Measurements from ENCODE around the gene RPP25L.

DNA sequence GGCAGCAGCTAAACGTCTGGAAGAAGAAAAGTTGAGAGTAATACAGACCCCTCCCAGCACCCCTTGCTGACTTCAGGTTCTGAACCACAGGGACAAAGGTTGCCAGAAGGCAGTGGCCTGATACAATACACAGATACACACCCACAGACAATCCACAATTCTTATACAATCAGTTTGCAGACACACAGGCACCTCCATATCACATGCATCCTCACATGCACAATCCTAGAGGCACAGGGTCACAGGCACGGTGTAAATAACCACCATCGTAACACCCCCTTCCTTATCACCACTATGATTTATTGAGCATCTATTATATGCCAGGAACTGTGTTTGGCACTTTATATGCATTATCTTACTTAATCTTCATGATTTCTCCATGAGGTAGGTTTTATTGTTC is 30.6 kb downstream of the RPP25L start:
- no peak for TF ChIP-seq GATA1 (IDR thresholded peaks at IDR 0.05; ENCODE audit: low read depth, low read length)
- no peak for TF ChIP-seq POLR2A (IDR thresholded peaks at IDR 0.05; ENCODE audit: low read length)
